Neural progenitor cell (in vitro differentiated cells): ENCODE data around the gene RXRA. TPM values are rescaled to one million over a fixed set of nuclear protein-coding genes. Genes with fewer than 3 reads are reported as not detected.

Source experiments
- DNase-seq: peaks from one replicate; pipeline ENCODE4 v3.0.0-alpha.2; 2016; ENCODE audit warnings: low spot score
- H2AFZ ChIP-seq: fragments of 200-600 bp; sonication (generic); replicated peaks from 2 replicates; pipeline ENCODE4 v1.6.1; 2016; ENCODE audit warnings: antibody characterized with exemption
- H3F3A ChIP-seq: fragments of 200-600 bp; sonication (generic); 2 replicates; pipeline ENCODE4 v1.6.1; 2016; ENCODE audit warnings: antibody characterized with exemption, low read depth
- H3K27ac ChIP-seq: fragments of 200-600 bp; sonication (generic); 2 replicates; pipeline ENCODE4 v1.5.1; 2016; ENCODE audit warnings: mild to moderate bottlenecking
- H3K27me3 ChIP-seq: fragments of 200-600 bp; sonication (generic); 2 replicates; pipeline ENCODE4 v1.6.1; 2016; ENCODE audit warnings: mild to moderate bottlenecking, moderate library complexity
- H3K36me3 ChIP-seq: fragments of 200-600 bp; sonication (generic); 2 replicates; pipeline ENCODE4 v1.5.1; 2016
- H3K4me1 ChIP-seq: fragments of 200-600 bp; sonication (generic); 2 replicates; pipeline ENCODE4 v1.6.1; 2016; ENCODE audit warnings: mixed run types
- H3K4me2 ChIP-seq: fragments of 200-600 bp; sonication (generic); 2 replicates; pipeline ENCODE4 v1.6.1; 2016
- H3K4me3 ChIP-seq: fragments of 200-600 bp; sonication (generic); 2 replicates; pipeline ENCODE4 v1.5.1; 2016
- H3K79me2 ChIP-seq: fragments of 200-600 bp; sonication (generic); 2 replicates; pipeline ENCODE4 v1.6.1; 2016; ENCODE audit warnings: low read depth
- H3K9ac ChIP-seq: fragments of 200-600 bp; sonication (generic); 2 replicates; pipeline ENCODE4 v1.6.1; 2016
- H3K9me3 ChIP-seq: fragments of 200-600 bp; sonication (generic); 2 replicates; pipeline ENCODE4 v1.5.1; 2016; ENCODE audit warnings: low read depth
- H4K20me1 ChIP-seq: fragments of 200-600 bp; sonication (generic); 2 replicates; pipeline ENCODE4 v1.6.1; 2016; ENCODE audit warnings: low read depth
- H3K27ac Mint-ChIP-seq: 3 replicates; pipeline ENCODE4 v1.8.0; 2021; ENCODE audit warnings: mixed read lengths
- H3K27me3 Mint-ChIP-seq: 2 replicates; pipeline ENCODE4 v1.8.0; 2022; ENCODE audit warnings: low read depth, mild to moderate bottlenecking, inconsistent platforms, moderate library complexity, mixed read lengths; ENCODE audit not compliant: insufficient read depth
- H3K36me3 Mint-ChIP-seq: 3 replicates; pipeline ENCODE4 v1.8.0; 2021; ENCODE audit warnings: mixed read lengths
- H3K4me1 Mint-ChIP-seq: 3 replicates; pipeline ENCODE4 v1.8.0; 2021; ENCODE audit warnings: mixed read lengths
- H3K4me3 Mint-ChIP-seq: 3 replicates; pipeline ENCODE4 v1.8.0; 2021; ENCODE audit warnings: mild to moderate bottlenecking, moderate library complexity, mixed read lengths
- H3K9me3 Mint-ChIP-seq: 3 replicates; pipeline ENCODE4 v1.8.0; 2020; ENCODE audit warnings: mixed read lengths
- EZH2 ChIP-seq: fragments of 200-600 bp; sonication (generic); IDR thresholded peaks from 2 replicates; pipeline ENCODE4 v1.6.1; 2017; ENCODE audit warnings: antibody characterized with exemption, mild to moderate bottlenecking, moderate library complexity
- EZH2phosphoT487 ChIP-seq: fragments of 200-600 bp; sonication (generic); IDR thresholded peaks from 2 replicates; pipeline ENCODE4 v1.6.1; 2017; ENCODE audit warnings: antibody characterized with exemption
- total RNA-seq: library from RNA; depleted of rRNA; stranded (reverse); fragments of >200 nt; gene quantifications from 2 replicates; pipeline ENCODE4 v1.2.3, GENCODE V29; 2015; ENCODE audit warnings: low replicate concordance
- TF ChIP-seq, protein P1 (sequence below): fragments of 200-600 bp; sonication (generic); IDR thresholded peaks from 2 replicates; pipeline ENCODE4 v1.5.1; 2017; ENCODE audit warnings: antibody characterized with exemption, mild to moderate bottlenecking

The RXRA gene
- total RNA-seq, 1 donor from 2014 or later: 11.6 TPM

DNA sequence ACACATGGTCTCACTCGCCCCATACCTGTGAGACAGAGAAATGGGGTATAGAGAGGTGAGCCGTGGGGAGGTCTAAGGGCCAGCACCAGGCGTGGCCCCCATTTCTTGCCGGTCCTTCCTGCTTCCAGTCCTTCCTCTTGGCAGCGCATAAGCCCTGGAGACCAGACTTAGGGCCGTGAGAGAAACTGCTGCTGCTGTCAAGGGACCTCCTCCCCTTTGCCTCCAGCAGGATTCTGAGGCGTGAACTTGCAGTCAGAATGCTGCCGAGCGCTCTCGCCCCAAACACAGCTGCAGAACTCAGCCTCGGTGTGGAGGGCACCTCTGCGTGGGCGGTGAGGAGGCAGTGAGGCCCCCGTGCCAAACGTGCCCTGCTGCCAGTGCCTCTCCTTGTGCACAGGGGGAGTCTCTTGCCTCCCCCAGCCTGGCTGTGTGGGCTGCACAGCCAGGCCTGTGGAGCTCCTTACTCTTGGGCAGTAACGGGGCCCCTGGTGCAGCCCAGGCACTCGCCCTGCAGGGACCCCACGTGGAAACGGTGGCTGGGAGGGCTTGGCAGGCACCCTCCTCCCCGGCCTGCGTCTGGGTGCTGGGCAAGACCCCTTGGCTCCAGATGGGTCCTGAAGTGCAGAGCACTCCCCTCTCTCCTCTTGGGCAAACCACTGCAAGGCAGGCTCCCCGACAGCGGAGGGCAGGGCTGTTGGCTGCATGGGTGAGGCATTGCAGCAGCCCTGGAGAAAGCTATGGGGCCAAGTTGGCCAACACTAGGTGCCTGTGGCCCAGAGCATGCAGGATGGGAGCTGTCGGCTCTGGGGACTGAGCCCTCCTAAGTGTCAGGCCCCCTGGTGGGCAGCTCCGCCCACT lies 85.4 kb downstream of the RXRA start:
- no peak overlapping the region for H3K4me3 Mint-ChIP-seq
- H3K36me3 Mint-ChIP-seq: no peaks in the 10 kb centered on the region
- Histone ChIP-seq H4K20me1 (peaks cover 47% of the 10 kb centered on the region), H3K4me1 (peaks cover 5% of the 10 kb centered on the region), H3F3A (no peaks in the 10 kb centered on the region), H3K4me3 (no peak overlapping the region), H3K4me2 (no peak overlapping the region), H3K27ac (no peak overlapping the region), H3K9ac (no peak overlapping the region), H3K27me3 (no peaks in the 10 kb centered on the region), H2AFZ (no peak overlapping the region), H3K9me3 (no peaks in the 10 kb centered on the region), H3K36me3 (no peaks in the 10 kb centered on the region), H3K79me2 (no peaks in the 10 kb centered on the region)
- no peak for TF ChIP-seq EZH2phosphoT487
- TF ChIP-seq, protein P1, sequence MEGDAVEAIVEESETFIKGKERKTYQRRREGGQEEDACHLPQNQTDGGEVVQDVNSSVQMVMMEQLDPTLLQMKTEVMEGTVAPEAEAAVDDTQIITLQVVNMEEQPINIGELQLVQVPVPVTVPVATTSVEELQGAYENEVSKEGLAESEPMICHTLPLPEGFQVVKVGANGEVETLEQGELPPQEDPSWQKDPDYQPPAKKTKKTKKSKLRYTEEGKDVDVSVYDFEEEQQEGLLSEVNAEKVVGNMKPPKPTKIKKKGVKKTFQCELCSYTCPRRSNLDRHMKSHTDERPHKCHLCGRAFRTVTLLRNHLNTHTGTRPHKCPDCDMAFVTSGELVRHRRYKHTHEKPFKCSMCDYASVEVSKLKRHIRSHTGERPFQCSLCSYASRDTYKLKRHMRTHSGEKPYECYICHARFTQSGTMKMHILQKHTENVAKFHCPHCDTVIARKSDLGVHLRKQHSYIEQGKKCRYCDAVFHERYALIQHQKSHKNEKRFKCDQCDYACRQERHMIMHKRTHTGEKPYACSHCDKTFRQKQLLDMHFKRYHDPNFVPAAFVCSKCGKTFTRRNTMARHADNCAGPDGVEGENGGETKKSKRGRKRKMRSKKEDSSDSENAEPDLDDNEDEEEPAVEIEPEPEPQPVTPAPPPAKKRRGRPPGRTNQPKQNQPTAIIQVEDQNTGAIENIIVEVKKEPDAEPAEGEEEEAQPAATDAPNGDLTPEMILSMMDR: no peak
- TF ChIP-seq EZH2: no peak
- no peaks in the 10 kb centered on the region for H3K9me3 Mint-ChIP-seq
- DNase-seq: peak; percentile 33
- H3K27me3 Mint-ChIP-seq: peaks cover 8% of the 10 kb centered on the region
- H3K4me1 Mint-ChIP-seq: peaks cover 11% of the 10 kb centered on the region
- H3K27ac Mint-ChIP-seq: no peak overlapping the region

DNA sequence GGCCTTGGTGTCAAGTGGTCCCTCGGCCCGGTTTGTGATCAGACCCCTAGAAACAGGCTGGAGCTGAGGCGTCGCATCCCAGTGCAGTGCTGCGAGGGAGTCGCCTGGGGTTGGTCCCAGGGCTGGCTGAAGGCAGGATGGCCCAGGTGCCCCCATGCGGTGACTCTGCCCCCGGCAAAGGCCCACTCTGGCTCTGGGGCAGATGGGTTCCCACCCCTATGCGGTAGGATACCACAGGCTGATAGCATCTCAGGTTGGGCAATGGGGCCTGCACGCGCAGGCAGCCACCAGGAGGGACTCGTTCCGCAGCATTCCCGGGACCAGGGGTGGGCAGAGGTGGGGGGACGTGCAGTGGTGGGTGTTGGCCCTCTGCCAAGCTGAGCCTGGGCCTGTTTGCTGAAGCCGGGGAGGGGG lies 86.0 kb downstream of the RXRA start:
- Mint-ChIP-seq H3K27ac (no peak overlapping the region), H3K4me3 (no peak overlapping the region), H3K36me3 (no peaks in the 10 kb centered on the region)

DNA sequence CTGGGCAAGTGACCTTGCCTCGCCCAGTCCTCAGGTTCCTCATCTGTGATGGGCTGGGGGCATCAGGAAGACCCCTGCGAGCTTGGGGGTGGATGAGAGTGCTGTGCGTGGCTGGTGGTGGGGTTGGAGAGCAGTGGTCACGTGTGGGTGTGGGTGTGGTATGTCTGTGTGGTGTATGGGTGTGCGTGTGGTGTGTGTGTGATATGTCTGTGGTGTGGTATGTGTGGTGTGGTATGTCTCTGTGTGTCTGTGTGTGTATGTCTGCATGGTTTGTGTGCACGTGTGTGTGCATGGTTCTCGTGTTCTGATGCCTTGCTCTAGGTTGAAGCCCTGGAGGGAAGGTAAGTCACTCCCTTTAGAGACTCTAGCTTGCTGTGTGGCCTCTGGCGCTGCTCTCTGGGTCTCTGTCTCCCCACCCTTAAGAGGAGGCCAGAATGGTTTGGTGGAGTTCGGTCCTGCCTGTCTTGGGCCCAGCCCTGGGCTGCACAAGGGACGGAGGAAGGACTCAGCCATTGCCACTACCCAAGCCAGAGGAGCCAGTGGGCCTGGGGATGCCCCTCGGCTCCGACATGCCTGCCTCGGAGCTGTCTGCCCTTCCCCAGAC lies 87.0 kb downstream of the RXRA start:
- no peak for DNase-seq
- Histone ChIP-seq H3K4me1 (no peaks in the 10 kb centered on the region), H3K79me2 (no peaks in the 10 kb centered on the region), H3K9ac (no peak overlapping the region), H4K20me1 (peaks cover 33% of the 10 kb centered on the region), H3K27me3 (no peaks in the 10 kb centered on the region), H3K27ac (no peak overlapping the region), H3K9me3 (no peaks in the 10 kb centered on the region), H3K4me3 (no peak overlapping the region), H3F3A (no peaks in the 10 kb centered on the region), H2AFZ (no peak overlapping the region), H3K4me2 (no peak overlapping the region), H3K36me3 (no peaks in the 10 kb centered on the region)
- Mint-ChIP-seq H3K9me3 (no peaks in the 10 kb centered on the region), H3K27ac (peak overlapping the region; percentile 88), H3K4me3 (no peak overlapping the region), H3K4me1 (peaks cover 6% of the 10 kb centered on the region), H3K27me3 (peaks cover 5% of the 10 kb centered on the region), H3K36me3 (no peaks in the 10 kb centered on the region)
- TF ChIP-seq, protein P1: no peak
- TF ChIP-seq EZH2: no peak
- TF ChIP-seq EZH2phosphoT487: no peak

More for the DNA sequence above, 86.0 kb downstream of the RXRA start:
- no peak overlapping the region for H3K9ac ChIP-seq
- peaks cover 41% of the 10 kb centered on the region for H4K20me1 ChIP-seq
- no peak overlapping the region for H2AFZ ChIP-seq
- no peak overlapping the region for H3K4me3 ChIP-seq
- no peaks in the 10 kb centered on the region for H3K27me3 ChIP-seq
- H3K36me3 ChIP-seq: no peaks in the 10 kb centered on the region
- no peak for TF ChIP-seq EZH2phosphoT487
- TF ChIP-seq EZH2: no peak
- H3K9me3 ChIP-seq: no peaks in the 10 kb centered on the region
- peaks cover 5% of the 10 kb centered on the region for H3K27me3 Mint-ChIP-seq
- no peak for DNase-seq
- H3K27ac ChIP-seq: no peak overlapping the region
- no peaks in the 10 kb centered on the region for H3K79me2 ChIP-seq
- H3K9me3 Mint-ChIP-seq: no peaks in the 10 kb centered on the region
- no peaks in the 10 kb centered on the region for H3F3A ChIP-seq
- no peak overlapping the region for H3K4me2 ChIP-seq
- H3K4me1 ChIP-seq: no peaks in the 10 kb centered on the region
- H3K4me1 Mint-ChIP-seq: peaks cover 6% of the 10 kb centered on the region
